ENCODE results near the gene DHRS3. TPM values are rescaled to one million over a fixed set of nuclear protein-coding genes. Genes with fewer than 3 reads are reported as not detected.
A peak's percentile ranks its signal among the peaks of the same experiment; 100 is the strongest.

DHRS3 gene
- total and polyA plus RNA-seq, 2 of the 13 experiments (the other 11 are each of a cell fraction or from before 2014, with no cell fraction given), result 48.5 to 90.5 TPM

GRCh38 chr1:12604114-12604874 is 13.7 kb downstream of the DHRS3 start (continued):
- TF ChIP-seq ATF5 (CRISPR knock-in tag; IDR thresholded peaks at IDR 0.05; ENCODE audit: low read depth) (no peak), ZNF556 (CRISPR knock-in tag; IDR thresholded peaks at IDR 0.05; ENCODE audit: borderline replicate concordance) (no peak), ATM (IDR thresholded peaks at IDR 0.05; ENCODE audit: borderline replicate concordance) (no peak), ZNF253 (CRISPR knock-in tag; IDR thresholded peaks at IDR 0.05; ENCODE audit: borderline replicate concordance) (no peak), TEAD3 (CRISPR knock-in tag; optimal IDR thresholded peaks at IDR 0.05; ENCODE audit: borderline replicate concordance) (peak; percentile 68), ZNF577 (CRISPR knock-in tag; IDR thresholded peaks at IDR 0.05; ENCODE audit: borderline replicate concordance, low read depth) (no peak), ZNF337 (CRISPR knock-in tag; IDR thresholded peaks at IDR 0.05; ENCODE audit: borderline replicate concordance, low read depth) (peak; percentile 66; the same call in 1 of the 2 replicates), THAP7 (CRISPR knock-in tag; IDR thresholded peaks at IDR 0.05) (no peak), ZBTB46 (CRISPR knock-in tag; IDR thresholded peaks at IDR 0.05; ENCODE audit: borderline replicate concordance) (no peak), CHCHD3 (CRISPR knock-in tag; IDR thresholded peaks at IDR 0.05) (no peak), PAXIP1 (CRISPR knock-in tag; conservative IDR thresholded peaks at IDR 0.05) (peak; percentile 77), CEBPG (CRISPR knock-in tag; IDR thresholded peaks at IDR 0.05) (peak; percentile 89), CREB3 (CRISPR knock-in tag; IDR thresholded peaks at IDR 0.05) (no peak)
